ENCODE measurements around the gene MRPL45. TPM values are rescaled to one million over a fixed set of nuclear protein-coding genes. Genes with fewer than 3 reads are reported as not detected.

The MRPL45 gene
- total and polyA plus RNA-seq, 2 donors (not counting 3 experiments of a cell fraction or from before 2014, with no cell fraction given), result 41.2 to 45.5 TPM

DNA sequence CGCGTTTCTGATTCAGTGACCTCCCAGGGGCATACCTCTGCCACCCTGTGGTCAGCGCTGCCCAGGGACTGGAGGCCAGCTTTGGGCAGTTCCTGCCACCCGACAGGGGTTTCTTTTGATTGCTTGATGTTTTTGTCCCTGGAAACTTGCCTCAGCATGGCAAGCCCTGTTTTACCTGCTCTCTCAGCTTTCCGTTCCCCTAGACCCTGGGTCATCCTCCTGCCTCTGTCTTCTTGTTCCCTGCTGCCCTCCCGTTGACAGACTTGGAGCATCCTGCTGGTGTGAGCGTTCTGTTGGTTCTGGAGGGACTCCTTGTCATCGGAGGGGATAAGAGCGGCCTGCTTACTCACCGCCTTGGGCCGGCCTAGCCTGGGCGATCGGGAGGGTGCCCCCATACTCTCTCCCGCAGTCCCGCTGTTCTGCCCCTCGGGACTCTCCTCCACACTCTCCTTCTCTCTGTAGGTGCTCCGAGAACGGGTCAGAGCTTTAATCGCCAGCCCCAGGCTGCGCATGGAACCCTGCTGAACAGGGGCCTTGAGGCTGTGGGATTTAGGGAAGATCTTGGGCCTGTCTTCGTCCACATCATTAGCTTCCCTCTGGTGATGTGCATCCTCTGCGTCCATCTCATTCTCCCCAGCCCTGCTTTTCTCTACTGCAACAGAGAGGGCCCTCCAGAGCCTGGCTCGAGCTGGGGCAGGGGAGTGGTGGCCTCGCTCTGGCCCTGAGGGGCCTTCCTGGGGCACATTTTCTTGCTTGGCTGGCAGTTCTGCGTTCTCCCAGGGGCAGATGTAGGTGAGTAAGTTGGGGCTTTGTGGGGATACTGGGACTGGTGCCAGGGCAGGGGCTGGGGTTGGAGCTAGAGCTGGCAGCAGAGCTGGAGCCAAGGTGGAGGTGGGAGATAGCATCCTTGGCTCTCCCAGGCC, 33.1 kb downstream of the MRPL45 start:
- intact Hi-C loops (cut with micrococcal nuclease), result no loop called here
- no peaks in the 10 kb centered on the region for H3K9me1 ChIP-seq (replicated peaks; ENCODE audit: control insufficient read depth, extremely low read depth, insufficient read depth, low read length)
- no peaks in the 10 kb centered on the region for H4K20me1 ChIP-seq (replicated peaks; ENCODE audit: control insufficient read depth, extremely low read depth, insufficient read depth, low read length)
- no peak overlapping the region for H3K9ac ChIP-seq (replicated peaks; ENCODE audit: extremely low read depth, insufficient read depth, low read length)
- BruUV-seq (replicated peaks), result no TSS peak
- H3K4me3 ChIP-seq (replicated peaks in 1 of 3; ENCODE audit: insufficient read depth in 1 of 3, low read depth in 1 of 3, low read length in 3 of 3), result no peak overlapping the region
- no peak overlapping the region for H2AFZ ChIP-seq (ENCODE audit: low read depth, low read length)
- no peaks in the 10 kb centered on the region for H3K36me3 ChIP-seq (ENCODE audit: control insufficient read depth in 2 of 2, extremely low read depth in 1 of 2, insufficient read depth in 2 of 2, low read length in 2 of 2)
- CTCF ChIA-PET, result interaction anchor here (1.0 to 6.6 kb wide), 5 partner anchors 8 to 23 kb away, joined by 3 to 63 read pairs (median 10); no protein-coding TSS in a partner anchor
- TF ChIP-seq FOS (IDR thresholded peaks at IDR 0.05; ENCODE audit: borderline replicate concordance, insufficient read depth, low read length) (no peak), POLR2A (IDR thresholded peaks at IDR 0.05; ENCODE audit: low read depth, low read length) (no peak), GATA2 (IDR thresholded peaks at IDR 0.05; ENCODE audit: insufficient read depth, insufficient read length, low read depth, low read length) (no peak), MYC (IDR thresholded peaks at IDR 0.05; ENCODE audit: low read depth, low read length) (no peak), POLR2AphosphoS5 (IDR thresholded peaks at IDR 0.05; ENCODE audit: insufficient read depth, low read depth, low read length) (no peak), EZH2 (IDR thresholded peaks at IDR 0.05; ENCODE audit: borderline replicate concordance, low read depth, low read length, severe bottlenecking) (no peak), JUN (IDR thresholded peaks at IDR 0.05; ENCODE audit: borderline replicate concordance, insufficient read depth, insufficient read length, low read depth) (no peak)
- TF ChIP-seq, protein P1, sequence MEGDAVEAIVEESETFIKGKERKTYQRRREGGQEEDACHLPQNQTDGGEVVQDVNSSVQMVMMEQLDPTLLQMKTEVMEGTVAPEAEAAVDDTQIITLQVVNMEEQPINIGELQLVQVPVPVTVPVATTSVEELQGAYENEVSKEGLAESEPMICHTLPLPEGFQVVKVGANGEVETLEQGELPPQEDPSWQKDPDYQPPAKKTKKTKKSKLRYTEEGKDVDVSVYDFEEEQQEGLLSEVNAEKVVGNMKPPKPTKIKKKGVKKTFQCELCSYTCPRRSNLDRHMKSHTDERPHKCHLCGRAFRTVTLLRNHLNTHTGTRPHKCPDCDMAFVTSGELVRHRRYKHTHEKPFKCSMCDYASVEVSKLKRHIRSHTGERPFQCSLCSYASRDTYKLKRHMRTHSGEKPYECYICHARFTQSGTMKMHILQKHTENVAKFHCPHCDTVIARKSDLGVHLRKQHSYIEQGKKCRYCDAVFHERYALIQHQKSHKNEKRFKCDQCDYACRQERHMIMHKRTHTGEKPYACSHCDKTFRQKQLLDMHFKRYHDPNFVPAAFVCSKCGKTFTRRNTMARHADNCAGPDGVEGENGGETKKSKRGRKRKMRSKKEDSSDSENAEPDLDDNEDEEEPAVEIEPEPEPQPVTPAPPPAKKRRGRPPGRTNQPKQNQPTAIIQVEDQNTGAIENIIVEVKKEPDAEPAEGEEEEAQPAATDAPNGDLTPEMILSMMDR (IDR thresholded peaks at IDR 0.05; ENCODE audit: extremely low read depth in 1 of 2, insufficient read depth in 1 of 2, low read depth in 1 of 2, low read length in 2 of 2), result no peak
- TF ChIP-seq, protein P2, sequence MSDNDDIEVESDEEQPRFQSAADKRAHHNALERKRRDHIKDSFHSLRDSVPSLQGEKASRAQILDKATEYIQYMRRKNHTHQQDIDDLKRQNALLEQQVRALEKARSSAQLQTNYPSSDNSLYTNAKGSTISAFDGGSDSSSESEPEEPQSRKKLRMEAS (IDR thresholded peaks at IDR 0.05; ENCODE audit: insufficient read depth, insufficient read length), result no peak
- no peak overlapping the region for H3K4me2 ChIP-seq (ENCODE audit: insufficient read depth, low read length)
- no peak for DNase-seq (ENCODE audit: low read depth, low spot score)
- POLR2A ChIA-PET, result no interaction called here
- no peaks in the 10 kb centered on the region for H3K9me3 ChIP-seq (replicated peaks; ENCODE audit: control insufficient read depth, insufficient read depth, low read length)
- FAIRE-seq, result no peak
- H3K27me3 ChIP-seq (ENCODE audit: control insufficient read depth in 2 of 2, insufficient read depth in 2 of 2, low read length in 2 of 2), result peaks cover 0 to 3% of the 10 kb centered on the region in 2 experiments
- no peaks in the 10 kb centered on the region for H3K79me2 ChIP-seq (ENCODE audit: control insufficient read depth, insufficient read depth, low read length)
- dilution Hi-C loops (cut with MboI; ENCODE audit: extremely low pct_ligation_motif_present, low sequenced_read_pairs), result no loop called here
- peaks cover 5% of the 10 kb centered on the region for H3K4me1 ChIP-seq (ENCODE audit: control insufficient read depth, extremely low read depth, insufficient read depth, low read length)
- no peak overlapping the region for H3K27ac ChIP-seq (ENCODE audit: insufficient read depth, low read depth, low read length)

All from endothelial cell of umbilical vein (primary cell).